ENCODE data around the gene WDR1.

DNA sequence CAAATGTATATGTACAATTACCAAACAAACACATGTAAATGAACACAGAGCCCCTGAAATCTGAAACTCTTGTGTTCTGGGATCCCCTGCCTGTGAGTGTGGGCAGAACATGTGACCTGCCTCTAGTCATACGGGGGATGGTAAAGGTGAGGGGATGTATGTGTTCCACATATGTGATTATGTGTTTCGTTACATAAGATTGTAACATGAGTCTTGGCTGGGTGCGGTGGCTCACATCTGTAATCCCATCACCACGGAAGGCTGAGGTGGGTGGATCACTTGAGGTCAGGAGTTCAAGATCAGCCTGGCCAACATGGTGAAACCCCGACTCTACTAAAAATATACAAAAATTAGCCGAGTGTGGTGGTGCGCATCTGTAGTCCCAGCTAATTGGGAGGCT, 58.2 kb downstream of the WDR1 start:
- TF ChIP-seq, protein P1, sequence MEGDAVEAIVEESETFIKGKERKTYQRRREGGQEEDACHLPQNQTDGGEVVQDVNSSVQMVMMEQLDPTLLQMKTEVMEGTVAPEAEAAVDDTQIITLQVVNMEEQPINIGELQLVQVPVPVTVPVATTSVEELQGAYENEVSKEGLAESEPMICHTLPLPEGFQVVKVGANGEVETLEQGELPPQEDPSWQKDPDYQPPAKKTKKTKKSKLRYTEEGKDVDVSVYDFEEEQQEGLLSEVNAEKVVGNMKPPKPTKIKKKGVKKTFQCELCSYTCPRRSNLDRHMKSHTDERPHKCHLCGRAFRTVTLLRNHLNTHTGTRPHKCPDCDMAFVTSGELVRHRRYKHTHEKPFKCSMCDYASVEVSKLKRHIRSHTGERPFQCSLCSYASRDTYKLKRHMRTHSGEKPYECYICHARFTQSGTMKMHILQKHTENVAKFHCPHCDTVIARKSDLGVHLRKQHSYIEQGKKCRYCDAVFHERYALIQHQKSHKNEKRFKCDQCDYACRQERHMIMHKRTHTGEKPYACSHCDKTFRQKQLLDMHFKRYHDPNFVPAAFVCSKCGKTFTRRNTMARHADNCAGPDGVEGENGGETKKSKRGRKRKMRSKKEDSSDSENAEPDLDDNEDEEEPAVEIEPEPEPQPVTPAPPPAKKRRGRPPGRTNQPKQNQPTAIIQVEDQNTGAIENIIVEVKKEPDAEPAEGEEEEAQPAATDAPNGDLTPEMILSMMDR (IDR thresholded peaks at IDR 0.05) = no peak
- no peak for TF ChIP-seq POLR2AphosphoS5 (IDR thresholded peaks at IDR 0.05)
- TF ChIP-seq POLR2A (IDR thresholded peaks at IDR 0.05) = no peak

Data from upper lobe of left lung (tissue), 4 donors.